ENCODE measurements around the gene NFKBIZ. TPM values are rescaled to one million over a fixed set of nuclear protein-coding genes. Genes with fewer than 3 reads are reported as not detected.

Gene NFKBIZ
- total RNA-seq, 1 donor from 2014 or later: 20.4 TPM

DNA sequence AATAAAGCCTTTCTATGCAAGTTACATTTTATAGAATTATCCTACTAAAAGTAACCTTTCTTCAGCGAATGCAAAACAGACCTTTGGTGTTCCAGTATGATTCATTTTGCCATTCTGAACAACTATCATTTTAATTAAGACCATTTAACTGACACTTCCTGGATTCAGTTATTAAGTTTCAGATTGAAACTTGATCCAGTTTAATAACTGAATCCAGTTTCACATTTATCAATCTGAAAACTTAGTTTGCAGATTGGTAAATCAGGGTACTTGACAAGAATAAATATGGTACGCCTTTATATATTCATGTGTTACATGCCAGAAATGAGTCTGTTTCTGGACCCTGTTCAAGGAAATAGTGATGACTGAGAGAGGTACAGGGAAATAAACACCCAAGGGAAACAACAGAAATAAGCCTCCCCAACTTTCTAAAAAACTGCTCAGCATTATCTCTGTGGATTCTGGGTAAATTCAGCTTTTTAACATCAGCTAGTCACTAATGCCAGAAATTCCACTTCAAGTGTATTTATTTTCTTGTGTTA lies 23.3 kb upstream of the NFKBIZ start:
- no peak for DNase-seq

DNA sequence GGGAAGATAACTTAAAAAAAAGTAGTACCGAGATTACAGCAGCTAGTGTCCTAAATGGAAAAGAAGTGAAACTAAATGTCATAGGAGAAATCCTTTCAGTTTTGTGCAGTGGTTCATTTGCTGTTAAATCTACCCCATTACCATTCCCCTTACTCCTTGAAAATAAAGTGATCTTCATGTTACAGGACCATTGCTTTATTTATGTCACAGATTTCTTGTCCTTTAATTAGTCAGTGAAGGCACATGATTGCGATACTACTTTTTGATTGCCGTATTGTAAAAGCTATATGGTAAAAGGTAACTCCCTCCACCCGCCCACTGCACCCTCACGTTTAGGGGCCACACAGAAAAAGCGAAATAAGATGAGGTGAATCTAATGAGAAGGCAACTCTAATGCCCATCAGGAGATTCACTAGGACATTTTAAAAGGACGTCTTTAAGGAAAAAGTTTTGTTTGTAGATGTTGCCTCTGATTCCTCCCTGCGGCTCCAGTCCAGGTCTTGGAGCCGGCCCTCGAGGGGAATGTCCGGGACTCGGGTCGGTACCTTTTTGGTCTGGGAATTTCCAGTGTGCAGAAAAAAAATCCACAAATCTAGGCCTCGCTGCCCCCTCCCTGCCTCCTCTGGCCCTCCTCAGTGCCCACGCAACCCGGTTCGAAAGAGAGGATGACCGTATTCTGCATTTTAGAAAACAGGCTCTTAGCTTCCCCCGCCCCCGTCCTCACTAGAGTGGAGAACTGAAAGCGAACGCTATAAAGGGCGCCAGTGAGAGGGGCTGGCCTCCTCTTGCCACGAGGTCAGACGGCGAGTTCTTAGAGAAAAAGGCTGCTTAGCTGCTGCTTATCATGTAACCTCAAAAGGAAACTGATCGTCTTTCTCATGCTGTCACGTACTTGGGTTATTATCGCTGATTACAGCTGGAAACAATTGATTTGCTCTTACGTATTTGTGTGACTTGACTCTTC lies 21.8 kb upstream of the NFKBIZ start:
- peak; percentile 88 for DNase-seq

DNA sequence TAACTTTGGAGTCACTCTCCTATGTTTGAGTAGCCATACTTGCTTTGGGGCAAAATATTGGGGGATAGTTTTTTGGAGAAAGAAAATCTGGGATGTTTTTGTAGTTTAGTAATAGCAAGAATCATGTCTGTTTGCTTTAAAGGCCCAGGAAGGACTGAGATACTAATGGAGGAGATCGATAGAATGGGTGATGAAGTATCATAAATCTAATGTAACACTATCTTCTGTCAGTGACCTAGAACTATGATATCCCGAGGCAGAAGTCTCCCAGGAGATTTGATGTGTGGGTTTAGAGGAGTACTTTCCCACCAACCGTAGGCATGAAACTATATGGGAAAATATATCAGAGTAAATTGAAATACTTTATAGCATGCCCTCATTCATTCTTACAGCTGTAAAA lies 21.0 kb upstream of the NFKBIZ start:
- DNase-seq: no peak

DNA sequence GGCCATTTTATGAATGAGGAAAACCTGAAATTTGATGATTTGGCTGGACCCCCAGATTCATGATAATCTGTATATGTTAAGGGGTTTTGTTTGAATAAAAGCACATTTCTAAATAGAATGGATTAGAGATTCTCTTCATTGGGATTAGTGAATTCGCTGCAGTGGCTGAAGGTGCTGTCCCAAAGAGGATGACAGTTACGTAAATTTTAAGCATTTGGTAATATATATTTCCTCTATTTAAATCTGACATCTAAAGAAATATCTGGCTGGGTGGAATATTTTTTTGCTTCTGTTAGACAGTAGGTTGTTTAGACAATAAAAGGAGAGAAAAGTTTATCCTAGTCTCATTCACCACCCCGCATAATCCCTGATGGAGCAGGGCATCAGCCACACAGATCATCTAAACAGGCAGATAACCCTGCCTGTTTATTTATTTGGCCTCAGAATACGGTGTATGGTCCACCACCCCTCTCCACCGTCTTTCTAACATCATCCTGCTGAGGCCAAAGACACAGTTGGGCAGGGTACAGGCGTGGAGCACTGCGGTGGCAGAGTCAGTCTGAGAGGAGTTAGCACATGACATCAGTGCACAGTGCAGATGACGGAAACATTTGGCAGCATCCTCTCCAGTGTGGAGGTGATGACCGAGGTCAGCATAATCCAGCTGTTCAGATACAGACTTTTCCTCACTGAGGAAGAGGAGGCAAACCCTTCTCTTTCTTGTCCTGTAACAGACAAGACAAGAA lies 20.4 kb upstream of the NFKBIZ start:
- peak; percentile 60 for DNase-seq

DNA sequence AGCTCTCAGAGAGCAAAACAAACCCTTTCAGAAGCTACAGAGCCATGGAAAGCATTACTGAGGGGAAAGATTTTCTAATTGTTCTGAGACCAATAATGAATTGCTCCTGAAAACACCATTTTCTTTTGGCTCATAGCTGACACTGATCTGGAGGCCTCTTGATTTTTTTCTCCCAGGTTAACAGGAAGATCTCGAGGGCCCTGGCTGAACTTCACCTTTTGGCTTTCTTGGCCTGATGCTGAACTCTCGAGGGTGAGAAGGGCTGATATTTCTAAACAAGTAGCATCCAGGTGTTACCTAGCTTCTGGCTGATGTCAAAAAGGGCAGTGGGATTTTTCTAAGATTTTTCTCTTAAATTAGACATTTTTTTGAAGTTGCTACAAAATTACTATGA lies 19.9 kb upstream of the NFKBIZ start:
- DNase-seq: no peak

DNA sequence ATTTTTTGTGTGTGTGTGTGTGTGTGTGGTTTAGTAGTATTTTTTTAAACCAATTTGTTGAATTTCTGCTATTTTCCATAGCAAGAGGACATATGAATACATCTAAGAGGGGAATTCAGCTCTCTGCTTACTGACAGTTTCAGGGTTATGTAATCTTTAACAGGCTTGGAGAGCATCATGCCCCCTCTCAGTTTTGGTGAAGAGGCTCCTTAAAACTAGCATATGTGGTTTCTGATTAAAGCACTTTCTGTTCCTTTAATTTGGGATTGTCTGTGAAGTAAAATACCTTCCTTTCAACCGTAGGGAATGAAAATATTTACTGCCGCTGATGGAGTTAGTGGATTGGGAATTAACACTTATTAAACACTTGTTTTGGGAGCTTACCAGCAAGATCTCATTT lies 19.4 kb upstream of the NFKBIZ start:
- no peak for DNase-seq

DNA sequence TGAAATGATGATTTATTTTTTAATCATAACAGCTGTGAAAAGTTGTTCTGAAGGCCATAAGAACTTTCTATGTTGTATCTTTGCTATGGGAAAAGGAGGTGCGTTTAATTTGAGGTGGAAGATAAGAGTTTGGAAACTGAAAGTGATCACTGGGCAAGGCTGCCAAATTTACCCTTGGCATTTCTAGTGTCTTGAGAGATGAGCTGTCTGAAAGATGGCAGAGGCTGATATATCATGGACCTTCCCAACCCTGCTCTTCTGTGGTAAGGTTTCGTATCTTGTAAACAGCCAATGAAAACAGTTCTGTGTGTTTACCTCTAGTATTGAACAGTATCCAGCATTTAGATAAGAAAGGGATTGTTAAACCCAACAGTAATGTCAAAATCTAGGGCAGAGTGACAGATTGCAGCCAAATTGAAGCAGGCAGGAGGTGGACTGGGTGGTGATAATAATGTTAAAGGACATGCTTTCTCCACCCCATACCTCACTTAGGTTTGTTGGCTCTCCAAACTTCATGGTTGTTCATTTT lies 15.8 kb upstream of the NFKBIZ start:
- DNase-seq: no peak

DNA sequence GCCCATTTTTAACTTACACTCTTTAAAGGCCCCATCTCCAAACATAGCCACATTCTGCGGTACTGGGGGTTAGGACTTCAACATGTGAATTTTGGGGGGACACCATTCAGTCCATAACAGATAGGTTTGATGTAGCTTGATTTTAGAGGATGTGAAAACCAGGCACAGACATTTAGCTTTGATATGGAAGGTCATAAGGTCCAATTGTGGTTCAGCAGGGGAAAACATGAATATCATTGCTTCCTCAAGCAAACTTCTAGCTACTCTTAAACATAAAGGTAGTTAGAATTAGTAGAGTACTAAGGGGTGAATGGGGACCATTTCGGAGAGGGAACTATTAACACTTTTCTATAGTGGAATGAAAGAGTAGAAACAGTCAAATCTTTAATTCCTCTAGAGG lies 13.6 kb upstream of the NFKBIZ start:
- DNase-seq: no peak

DNA sequence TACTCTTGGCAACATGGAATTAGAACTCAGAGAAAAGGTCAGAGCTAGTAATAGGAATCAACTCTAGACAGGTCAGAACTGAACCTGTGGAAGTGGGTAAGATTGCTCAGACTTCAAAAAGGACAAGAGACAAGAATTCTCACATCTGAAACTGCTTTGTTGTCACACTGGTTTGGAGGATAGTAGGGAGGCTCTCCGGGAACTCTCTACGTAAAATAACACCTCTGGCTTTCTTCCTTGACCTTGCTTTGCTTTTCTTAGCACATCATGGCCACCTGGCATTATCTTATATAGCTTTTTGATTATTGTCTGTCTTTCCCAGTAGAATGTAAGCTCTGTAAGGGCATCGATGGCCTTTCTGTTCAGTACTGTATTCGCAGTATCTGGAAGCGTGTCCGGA lies 13.2 kb upstream of the NFKBIZ start:
- DNase-seq: no peak

DNA sequence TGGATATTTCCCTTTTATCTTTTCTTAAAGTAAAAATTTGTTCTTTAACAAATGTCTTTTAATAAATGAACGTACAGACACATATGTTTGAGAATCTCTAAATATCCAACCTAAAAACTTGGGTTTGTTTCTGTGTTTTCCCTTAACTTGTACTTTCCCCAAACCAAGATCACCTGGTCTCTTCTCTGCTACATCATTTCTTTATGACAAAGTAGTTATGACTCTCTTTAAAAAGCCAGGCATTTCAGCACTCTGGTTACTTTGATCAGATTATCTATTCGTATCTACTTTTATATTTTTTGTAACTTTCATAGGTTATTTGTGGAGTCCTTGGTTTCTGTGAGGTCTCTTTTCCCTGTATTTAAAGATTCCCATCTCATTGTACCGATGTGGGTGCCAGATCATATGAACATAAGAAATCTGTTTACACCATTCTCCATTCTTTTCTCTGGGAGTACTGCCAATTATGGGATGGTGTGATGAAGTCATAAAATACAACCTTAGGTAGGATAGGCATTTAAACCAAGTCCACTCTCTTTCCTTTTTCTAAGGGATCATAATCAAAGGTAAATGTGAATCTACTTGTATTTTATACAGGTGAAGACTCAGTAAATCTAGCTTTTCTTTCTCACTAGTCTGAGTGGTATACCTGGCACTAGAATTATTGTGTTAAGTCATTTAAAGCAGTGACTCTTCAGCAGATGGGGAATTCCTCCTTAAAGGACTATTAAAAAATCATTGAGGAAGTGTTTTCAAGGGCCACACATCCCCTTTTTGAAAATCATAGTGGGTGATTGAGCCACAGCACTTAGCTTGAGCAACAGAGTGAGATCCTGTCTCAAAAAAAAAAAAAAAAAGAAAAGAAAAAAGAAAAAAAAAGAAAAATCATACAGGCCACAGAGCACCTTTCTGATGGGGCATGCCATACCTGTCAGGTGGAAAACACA lies 12.4 kb upstream of the NFKBIZ start:
- peak; percentile 67 for DNase-seq

DNA sequence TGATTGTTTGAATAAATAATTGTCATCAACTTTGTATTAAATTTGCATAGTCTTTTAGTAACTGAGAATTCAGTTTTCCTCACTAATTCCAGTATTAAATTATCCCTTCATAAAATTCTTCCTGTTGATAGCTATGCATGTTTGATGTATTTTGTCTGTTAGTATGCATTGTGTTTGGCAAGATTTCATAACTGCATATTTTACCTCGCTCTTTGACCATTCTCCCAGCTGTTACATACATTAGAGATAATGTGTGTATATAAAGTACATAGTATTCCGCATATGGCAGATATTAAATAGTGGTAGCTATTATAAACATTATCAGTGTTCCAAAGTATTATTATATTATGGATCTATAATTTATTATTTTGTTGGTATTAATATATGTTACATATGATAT lies 10.6 kb upstream of the NFKBIZ start:
- DNase-seq: no peak

DNA sequence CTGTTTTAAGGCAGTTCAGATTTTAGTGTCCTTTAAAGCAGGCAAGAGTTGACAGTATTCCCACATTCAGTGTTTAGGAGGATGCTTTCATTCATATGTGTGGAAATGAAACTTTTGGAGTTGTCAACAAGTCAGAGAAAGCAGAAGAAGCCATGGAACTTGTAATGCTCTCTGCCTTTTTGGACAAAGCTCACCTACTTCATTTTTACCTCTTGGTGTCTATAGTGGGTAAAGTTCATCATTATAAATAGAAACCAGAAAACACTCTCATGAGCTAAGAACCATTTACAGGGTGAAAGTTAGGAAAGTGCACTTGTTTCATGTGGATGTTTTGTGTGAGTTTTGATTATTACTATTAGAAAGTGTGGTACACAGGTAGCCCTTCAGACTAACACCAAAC lies 9.2 kb upstream of the NFKBIZ start:
- DNase-seq: no peak

DNA sequence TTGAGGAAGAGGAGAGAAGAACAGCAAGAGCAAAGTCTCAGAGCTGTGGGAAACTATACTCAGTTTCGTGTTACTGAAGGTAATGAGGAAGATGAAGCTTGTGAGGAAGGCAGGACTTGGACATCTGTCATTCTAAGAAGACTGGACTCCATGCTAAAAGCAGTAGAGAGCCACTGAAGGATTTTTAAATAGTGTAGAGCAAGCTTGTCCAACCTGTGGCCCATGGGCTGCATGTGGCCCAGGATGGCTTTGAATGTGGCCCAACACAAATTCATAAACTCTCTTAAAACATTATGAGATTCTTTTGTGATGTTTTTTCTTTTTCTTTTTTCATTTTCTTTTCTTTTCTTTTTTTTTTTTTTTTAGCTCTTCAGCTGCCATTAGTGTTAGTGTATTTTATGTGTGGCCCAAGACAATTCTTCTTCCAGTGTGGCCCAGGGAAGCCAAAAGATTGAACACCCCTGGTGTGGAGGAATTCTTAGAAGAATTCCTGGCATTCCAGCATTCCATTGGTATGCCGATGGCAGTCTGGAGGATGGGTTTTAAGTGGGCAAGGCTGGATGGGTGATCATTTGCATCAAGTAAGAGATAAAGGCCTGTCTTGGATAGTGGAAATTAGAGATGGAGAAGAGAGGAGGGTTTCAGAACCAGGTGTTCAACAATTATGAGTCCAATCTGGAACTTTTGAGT lies 6.9 kb upstream of the NFKBIZ start:
- DNase-seq: no peak

DNA sequence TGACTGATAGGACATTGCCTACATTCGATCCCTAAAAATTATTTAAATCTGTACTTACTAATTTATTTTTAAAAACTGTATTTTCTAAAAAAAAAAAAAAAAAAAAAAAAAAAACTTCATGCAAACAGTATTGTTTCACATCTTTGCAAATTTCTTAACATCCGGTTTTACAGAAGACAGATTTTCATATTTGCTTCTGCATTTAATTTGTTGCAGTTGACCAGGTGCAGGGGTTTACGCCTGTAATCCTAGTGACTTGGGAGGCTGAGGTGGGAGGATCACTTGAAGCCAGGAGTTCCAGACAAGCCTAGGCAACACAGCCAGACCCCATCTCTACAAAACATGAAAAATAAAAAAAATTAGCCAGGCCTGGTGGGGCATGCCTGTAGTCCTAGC lies 6.4 kb upstream of the NFKBIZ start:
- DNase-seq: no peak

DNA sequence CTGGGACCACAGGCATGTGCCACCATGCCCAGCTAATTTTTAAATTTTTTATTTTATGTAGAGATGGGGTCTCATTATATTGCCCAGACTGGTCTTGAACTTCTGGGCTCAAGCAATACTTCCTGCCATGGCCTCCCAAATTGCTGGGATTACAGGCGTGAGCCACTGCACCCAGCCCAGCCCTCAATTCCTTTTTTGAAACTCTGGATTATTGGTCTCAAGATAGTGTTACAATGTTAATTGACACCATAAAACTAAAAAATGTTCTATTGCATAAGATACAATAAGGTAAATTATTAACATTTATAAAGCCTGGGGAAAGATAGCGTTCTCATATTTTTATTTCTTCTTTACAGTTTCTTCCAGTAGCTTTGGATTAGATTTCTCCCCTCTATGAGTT lies 3.9 kb upstream of the NFKBIZ start:
- no peak for DNase-seq

DNA sequence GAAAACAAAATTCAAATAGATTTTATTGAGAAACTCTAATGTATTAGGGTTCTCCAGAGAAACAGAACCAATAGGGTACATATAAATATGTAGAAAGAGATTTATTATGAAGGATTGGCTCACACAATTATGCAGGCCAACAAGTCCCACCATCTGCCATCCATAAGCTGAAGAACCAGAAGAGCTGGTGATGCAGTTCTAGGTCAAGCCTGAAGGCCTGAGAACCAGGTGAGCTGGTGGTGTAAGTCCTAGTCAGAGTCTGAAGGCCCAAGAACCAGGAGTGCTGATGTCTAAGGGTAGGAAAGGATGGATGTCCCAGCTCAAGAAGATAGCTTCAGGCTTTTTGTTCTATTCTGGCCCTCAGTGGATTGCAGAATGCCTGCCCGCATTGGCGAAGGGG lies 2.6 kb upstream of the NFKBIZ start:
- no peak for DNase-seq

DNA sequence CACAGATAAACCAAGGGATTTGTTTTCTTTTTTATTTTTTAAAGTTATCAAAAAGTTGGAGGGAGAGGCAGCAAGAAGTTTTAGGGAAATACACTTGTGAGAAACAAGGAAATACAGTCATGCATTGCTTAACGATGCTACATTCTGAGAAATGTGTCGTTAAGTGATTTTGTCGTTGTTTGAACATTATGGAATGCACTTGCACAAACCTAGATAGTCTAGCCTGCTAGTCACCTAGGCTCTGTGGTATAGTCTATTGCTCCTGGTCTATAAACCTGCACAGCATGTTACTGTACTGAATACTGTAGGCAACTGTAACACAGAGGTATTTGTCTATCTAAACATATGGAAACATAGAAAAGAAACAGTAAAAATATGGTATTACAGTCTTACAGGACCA lies 2.0 kb upstream of the NFKBIZ start:
- no peak for DNase-seq

DNA sequence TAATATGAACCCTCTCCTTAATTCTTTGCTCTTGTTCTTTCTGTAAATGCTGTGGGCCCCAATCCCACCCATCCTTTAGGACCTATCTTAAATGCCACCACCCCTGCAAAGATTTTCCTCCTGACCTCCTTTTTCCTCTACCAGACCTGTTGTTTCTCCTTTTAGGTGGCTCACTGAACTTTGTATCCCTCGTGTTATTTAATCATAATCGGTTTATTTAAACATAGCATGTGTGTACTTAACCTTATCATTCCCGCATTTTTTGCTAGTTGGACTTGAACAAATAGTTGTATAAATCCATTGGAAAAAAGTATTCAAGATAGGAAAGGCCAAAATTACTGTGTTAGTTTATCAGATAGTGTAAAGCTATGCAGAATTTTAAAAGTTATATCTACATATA lies 988 bp upstream of the NFKBIZ start:
- no peak for DNase-seq

DNA sequence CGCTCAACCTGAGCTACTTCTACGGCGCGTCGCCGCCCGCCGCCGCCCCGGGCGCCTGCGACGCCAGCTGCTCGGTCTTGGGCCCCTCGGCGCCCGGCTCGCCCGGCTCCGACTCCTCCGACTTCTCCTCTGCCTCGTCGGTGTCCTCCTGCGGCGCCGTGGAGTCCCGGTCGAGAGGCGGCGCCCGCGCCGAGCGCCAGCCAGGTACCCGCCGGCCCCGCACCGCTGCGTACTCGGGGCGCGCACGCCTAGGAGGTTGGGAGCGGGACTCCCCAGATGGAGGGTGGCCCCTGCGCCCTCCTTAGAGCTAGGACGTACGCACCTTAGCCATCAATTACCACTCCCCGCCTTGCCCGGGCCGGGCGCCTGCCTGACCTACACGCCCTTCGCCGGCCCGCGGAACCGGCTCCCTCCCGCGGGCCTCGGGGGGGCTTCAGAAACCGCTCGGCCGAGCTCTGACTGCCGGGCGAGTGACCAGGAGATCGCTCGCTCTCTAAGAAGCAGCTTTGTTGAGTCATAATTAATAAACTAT lies 466 bp downstream of the NFKBIZ start:
- no peak for DNase-seq

DNA sequence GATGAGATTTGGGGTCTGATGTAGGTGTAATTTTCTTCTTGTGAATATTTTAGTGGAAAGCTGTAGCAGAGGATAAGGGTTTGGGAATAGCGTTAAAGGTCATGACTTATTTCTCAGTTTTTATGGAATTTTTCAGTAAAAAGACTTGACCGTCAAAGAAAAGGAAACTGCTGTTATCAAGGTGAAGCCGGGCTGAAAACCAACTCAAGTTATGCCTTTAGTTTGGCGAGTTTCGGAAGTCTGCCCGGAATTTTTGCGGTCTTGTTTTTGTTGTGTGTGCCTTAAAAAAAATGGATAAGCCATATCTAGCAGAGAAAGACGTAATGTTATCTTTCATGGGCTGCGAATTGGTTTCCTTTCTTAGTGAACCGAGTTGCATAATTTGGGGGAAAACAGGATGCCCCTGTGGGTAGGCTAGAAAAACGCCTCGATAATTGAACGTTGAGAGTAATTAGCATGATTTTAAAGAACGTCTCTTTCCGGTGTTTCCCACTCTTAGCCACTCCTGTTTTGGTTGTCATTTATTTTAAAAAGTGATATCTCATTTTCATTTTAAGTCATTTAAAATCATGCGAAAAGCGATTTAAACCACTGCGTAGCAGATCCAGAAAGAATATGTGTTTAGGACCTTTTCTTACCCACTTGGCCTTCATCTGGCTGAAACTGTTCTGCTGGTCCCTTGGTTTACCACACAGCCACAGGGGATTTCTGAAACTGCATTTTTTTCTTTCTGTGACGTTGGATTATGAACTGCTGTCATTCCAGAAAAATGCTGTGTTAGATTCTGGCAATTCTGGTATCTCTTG lies 1.1 kb downstream of the NFKBIZ start:
- peak; percentile 64 for DNase-seq

All from tongue (tissue), 2 donors.